Right renal cortex interstitium (tissue), 3 donors: ENCODE results near the gene STAB1. TPM values are rescaled to one million over a fixed set of nuclear protein-coding genes. Genes with fewer than 3 reads are reported as not detected.
"Not testable (repeated sequence)": the region's sequence is repeated elsewhere in the genome, so short reads cannot be mapped to it uniquely, and the experiment has no call there.

ENCODE experiments used
- DNase-seq, 3 donors: peaks; one replicate each; pipeline ENCODE4 v3.0.0-alpha.2; 2013; ENCODE audit warnings: low read depth in 3 of 3, low spot score in 2 of 3
- polyA plus RNA-seq, 3 donors: library from polyadenylated mRNA; unstranded; fragments of 120-200 nt; gene quantifications; one replicate each; pipeline ENCODE4 v1.2.1, GENCODE V29; 2013; ENCODE audit not compliant: insufficient read length in 3 of 3

The STAB1 gene
- polyA plus RNA-seq, 3 donors = 30.5 to 34.8 (median 34.8) TPM

DNA sequence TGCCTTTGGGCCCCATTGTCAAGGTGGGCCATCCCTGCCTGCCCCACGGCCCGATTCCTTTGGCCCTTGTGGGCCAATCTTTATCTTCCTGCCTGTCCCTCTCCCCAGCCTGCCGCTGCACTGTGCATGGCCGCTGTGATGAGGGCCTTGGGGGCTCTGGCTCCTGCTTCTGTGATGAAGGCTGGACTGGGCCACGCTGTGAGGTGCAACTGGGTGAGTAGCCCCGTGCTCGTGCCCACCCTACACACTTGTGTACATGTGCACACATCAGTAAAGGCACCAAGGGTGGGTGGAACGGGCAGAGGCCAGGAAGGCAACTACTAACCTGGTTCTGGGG, 26.3 kb downstream of the STAB1 start:
- no peak for DNase-seq

DNA sequence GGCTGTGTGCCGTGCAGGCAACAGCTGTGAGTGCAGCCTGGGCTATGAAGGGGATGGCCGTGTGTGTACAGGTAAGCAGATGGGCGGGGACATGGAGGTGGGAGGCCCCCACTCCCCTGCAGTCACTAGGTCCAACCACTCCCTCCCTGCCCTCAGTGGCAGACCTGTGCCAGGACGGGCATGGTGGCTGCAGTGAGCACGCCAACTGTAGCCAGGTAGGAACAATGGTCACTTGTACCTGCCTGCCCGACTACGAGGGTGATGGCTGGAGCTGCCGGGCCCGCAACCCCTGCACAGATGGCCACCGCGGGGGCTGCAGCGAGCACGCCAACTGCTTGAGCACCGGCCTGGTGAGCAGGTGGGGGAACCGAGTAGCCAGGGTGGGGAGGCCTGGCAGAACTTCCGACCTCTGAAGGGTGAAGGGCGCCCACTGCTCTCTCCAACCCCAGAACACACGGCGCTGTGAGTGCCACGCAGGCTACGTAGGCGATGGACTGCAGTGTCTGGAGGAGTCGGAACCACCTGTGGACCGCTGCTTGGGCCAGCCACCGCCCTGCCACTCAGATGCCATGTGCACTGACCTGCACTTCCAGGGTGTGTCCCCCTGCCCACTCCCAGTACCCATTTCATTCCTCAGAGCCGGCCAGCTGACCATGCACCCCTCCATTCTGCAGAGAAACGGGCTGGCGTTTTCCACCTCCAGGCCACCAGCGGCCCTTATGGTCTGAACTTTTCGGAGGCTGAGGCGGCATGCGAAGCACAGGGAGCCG, 26.9 kb downstream of the STAB1 start:
- DNase-seq = no peak

DNA sequence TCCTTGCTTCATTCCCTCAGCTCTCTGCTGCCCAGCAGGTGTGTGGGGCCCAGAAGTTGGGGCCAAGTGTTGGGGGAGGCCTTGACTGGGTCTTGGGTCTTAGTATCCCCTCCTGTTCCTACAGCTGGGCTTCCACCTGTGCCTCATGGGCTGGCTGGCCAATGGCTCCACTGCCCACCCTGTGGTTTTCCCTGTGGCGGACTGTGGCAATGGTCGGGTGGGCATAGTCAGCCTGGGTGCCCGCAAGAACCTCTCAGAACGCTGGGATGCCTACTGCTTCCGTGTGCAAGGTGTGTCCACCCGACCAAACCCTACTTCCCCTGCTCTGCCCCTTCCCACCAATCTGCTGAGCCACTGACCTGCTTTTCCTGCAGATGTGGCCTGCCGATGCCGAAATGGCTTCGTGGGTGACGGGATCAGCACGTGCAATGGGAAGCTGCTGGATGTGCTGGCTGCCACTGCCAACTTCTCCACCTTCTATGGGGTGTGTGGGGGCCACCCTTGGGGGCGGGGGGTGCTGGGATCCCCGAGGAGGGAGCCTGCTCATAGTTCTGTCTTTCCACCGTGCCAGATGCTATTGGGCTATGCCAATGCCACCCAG, 27.6 kb downstream of the STAB1 start:
- DNase-seq = no peak

DNA sequence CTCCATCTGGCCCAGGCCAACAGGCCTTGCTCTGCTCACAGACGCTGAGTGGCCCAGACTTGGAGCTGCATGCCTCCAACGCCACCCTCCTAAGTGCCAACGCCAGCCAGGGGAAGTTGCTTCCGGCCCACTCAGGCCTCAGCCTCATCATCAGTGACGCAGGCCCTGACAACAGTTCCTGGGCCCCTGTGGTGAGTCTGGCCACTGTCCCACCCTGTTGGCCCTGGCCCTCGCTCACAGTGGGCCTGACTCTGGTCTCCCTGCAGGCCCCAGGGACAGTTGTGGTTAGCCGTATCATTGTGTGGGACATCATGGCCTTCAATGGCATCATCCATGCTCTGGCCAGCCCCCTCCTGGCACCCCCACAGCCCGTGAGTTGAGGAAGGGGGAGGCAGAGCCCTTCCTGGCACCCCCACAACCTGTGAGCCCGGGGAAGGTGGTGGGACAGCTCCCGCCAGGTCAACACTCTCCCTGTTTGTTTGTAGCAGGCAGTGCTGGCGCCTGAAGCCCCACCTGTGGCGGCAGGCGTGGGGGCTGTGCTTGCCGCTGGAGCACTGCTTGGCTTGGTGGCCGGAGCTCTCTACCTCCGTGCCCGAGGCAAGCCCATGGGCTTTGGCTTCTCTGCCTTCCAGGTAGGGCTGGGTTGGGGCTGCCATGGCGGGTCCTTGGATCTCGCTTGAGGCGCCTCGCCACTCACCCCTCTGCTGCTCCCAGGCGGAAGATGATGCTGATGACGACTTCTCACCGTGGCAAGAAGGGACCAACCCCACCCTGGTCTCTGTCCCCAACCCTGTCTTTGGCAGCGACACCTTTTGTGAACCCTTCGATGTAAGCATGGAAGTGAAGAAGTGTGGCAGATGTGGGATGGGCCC, 28.5 kb downstream of the STAB1 start:
- DNase-seq = no peak

DNA sequence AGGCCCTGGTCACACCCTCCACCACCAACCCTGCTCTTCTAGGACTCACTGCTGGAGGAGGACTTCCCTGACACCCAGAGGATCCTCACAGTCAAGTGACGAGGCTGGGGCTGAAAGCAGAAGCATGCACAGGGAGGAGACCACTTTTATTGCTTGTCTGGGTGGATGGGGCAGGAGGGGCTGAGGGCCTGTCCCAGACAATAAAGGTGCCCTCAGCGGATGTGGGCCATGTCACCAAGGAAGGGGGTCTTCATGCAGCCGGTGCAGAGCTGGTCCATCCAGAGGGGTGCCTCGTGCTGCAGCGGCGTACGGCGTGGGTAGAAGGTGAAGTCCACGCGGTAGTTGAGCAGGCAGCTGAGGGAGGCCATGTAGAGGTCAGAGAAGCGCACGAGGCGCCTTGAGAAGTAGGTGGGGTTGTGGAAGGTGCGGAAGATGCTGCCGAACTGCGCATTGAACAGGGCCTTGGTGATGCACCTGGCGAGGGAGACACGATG, 29.2 kb downstream of the STAB1 start:
- DNase-seq = no peak

DNA sequence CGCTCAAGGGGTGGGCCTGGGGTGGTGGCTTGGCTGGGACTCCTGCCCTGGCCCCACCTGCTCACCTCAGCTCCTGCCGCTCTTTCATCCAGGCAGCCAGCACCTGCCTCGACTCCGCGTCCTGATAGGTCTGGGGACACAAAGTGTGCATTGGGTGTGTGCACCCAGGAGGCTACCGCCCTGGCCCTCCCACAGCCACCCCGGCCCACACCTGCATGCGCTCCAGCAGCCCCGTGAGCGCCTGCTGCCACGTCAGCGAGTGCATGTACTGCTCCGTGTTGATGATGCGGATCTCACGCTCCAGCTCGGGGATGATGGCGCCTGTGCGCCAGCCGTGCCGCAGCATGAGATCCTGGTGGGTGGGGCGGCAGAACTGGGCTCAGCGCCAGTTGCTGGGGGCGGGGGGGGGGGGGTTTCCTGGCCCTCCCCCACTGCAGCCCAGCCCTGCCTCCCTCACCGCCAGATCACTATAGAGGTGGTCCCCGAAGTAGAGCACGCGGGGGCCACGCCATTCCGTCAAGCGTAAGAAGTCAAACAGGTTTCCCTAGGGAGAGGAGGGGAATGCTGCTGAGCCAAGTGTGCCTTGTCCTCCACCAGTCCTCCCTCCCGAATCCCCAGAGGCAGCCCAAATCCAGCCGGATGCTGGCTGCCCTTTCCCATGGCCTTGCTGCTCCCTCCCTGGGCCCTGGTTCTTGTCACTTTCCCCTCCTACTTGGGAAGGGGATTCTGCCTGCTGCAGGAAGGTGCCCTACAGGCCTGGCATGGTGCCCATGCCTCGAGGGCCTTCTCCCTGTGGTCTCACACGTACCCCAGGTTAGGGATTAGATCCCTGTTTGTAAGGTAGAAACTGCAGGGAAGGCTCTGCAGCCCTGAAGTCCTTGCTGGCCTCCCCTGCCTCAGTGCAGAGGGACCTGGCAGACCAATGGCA, 29.9 kb downstream of the STAB1 start:
- no peak for DNase-seq

- DNase-seq = no peak
These were observed 30.8 kb downstream of the STAB1 start for GRCh38 chr3:52525680-52526561.

- DNase-seq = not testable (repeated sequence)
These were observed 31.5 kb downstream of the STAB1 start for GRCh38 chr3:52526671-52527038.

DNA sequence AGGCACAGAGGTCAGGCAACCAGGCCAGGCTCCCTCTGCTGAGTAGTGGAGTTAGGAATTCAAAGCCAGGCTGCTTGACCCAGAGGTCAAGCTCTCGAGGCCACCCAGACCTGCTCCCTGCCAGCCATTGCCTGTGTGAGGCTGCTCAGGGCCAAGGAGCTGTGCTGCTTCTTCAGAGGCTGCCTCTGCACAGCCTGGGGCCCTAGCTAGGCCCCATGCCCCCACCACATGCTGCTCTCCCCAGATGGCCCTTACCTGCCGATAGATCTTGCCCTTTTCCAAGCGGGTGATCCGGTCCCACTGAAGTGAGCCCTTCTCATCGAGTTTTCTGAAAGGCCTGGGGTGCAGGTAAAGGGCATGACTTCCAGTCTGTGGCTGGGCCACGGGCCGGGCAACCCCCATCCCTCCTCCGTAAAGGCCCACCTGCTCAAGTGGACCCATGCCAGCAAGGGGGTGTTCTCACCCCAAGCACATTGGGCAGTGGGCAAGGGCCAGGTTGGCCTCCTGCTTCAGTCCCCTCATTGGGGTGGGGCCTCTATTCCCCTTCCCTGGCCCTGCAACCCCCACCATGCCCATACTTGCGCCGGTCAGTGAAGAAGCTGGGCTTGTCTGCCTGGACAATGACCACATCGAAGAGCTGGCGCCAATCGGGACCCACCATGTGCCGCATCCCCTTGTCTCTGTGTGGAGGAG, 32.0 kb downstream of the STAB1 start:
- DNase-seq = no peak

DNA sequence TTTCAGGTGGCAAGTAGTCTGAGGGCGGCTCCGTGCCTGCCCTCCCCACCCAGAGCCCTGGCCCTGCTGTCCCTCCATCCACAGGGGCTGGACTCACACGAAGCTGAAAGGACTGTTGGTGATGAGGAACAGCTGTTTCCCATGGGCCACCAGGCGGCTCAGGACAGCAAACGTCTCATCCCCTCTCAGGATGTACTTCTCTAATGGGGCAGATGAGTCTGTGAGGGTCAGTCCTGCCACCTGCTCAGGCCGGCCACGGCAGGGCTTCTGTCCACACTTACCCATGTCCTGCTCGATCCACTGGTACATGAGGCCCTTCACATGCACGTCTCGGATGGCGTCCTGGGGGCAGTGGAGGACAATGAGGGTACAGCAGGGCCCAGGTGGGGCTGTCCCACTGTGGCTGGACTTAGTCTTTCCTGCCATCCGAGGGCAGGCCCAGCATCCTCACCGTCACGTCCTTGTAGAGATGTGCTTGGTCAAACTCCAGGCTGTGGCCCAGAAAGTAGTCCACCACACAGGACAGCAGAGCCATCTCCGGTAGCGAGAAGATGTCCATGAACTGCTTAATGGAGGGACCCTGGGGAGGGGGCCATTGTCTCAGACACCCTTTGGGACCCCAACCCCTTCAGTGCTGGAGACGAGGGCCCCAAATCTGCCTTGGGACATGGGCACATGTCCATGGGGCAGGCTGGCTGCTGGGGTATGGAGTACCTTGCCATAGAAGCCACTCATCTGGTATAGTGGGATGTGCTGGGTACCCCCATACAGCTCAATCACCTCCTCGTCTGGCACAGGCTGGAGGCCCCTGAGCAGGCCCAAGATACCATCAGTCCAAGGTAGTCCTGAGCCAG, 32.8 kb downstream of the STAB1 start:
- DNase-seq = no peak

DNA sequence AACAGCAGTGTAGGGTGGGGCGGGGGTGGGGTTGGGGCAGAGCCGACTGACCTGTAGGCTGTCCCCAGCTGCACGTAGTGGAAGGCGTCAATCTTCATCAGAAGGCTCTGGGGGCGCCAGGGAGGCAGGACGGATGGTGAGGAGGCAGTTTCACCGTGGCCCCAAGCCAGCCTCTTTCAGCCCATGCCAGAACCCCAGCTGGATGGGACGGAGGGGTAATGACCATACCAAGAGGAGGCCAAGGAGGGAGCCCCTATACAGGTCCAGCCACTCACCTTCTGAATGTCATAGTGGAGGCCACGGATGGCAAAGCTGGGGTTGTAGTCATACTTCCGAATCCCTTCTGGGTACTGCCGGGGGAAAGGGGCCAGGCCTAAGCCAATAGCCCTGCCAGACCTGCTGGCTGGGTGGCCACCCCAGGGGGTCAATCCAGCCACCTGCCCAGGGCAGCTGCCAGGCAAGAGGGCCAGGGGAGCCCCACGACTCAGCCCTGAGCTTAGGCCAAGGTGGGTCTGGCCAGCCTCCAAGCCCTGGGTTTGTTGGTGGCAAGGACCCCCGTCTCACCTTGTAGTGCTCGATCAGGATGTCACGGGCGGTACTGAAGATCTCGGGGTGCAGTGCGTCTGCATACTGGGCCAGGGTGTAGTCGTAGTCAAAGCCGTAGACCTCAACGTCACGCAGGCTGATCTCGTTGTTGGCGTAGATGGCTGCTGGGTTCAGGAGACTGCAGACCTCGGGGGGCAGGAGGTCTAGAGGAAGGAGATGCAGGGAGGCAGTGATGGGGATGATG, 33.6 kb downstream of the STAB1 start:
- no peak for DNase-seq

DNA sequence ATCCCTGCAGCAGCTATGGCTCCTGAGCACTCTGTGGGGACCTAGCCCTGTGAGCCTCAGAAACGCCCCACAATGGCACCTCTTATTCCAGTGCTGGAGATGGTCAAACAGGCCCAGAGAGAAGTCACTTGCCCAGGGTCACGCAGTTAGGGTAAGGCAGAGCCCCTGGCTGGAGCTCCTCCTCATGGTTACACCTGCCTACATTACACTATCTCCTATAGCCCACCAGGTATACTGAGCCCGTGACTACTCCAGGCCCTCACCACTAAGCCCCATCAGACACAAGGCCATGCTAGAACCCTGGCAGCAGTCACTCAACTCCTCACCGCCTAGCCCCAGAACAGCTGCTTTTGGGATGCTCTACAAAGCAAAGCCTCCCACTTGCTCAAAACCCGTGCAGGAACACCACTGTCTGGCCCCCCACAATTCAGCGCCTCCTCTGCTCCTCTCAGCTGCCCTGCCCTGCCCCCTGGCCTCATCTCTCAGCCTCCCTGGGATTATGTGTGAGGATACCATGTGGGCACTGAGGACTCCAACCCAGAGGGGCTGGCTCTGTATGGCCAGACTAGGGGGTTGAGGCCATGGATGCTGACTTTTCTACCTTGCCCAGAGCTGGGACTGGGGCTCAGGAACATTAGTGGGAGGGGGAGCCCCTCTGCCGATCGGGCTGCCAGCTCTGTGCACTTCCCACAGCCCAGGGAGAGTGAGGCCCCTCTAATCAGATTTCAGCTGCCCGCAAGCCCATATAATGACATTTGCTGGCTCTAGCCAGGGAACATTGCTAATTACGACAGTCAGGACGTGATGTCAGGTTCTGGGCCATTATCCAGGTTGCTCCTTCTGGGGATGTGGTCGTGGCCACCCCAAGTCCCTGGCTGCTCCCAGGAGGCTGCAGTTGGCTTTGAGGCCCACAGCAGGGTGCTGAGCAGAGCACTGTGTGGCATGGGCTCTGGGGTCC, 34.5 kb downstream of the STAB1 start:
- no peak for DNase-seq

DNA sequence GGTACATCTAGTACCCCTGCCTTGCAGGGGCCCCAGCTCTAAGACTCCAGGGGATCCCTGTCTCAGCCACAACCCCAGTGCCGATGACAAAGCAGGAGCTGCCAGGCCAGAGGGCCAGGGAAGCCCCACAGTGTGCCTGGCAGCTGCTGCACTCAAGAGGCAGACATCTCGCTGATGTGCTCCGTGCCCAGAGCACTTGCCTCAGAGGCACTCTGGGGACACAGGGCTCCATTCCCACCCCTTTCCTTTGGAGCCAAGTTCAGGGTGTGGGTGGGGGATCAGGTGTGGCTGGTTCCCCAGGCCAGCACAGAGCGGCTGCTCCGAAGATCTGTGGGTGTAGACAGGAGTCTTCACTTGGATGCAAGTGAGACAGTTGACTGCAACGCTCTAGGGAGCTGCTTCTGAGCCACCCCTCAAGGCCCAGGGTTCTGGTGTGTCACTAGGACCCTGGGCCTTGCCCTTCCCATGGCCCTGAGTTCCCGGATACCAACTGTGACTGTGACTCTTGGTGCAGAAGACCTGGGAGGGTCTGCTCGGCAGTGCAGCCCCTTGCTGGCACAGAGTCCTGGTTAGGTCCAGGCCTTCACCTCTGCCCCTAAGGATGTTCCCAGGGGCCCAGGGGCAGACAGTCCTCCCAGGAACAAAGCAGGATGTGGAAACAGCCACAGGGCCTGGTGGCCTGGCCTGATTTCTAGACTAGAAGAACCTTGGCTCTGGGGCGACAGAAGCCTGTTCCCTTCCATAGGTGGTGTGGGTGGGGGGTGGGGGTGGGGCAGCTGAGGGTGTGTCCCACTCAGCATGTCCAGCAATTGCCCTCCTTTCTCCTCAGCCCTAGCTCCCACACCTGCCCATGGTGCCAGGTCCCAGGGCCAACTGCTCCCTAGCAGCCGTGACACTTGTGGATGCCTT, 36.0 kb downstream of the STAB1 start:
- DNase-seq = no peak

DNA sequence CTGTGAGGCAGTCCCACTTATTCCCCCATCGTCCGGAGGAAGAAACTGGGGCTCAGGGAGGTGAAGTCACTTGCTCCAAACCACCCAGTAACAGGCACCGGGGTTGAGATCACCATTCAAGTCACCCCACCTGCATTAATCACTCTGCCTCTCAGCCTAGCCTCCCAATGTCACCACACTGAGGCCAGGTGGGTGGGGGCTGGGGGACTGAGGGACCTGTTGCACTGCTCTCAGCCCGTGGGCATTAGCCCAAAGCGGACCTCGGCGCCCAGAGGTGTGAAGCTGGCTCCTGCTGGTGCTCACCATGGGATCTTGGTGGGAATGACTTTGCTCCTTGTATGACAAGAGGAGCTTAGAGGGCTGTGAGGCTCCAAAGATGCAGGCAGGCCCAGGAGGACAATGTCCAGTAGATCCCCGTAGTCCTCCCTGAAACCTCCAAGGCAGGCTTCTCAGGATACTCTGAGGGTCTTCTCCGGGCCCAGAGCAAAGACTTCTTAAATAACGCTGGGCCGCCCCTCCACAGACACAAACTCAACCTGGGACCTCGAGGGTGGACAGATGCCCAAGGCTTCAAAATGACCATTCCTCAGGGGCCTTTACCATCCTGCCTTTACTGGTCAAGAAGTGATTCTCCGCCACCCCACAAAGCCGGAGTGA, 36.9 kb downstream of the STAB1 start:
- no peak for DNase-seq

- DNase-seq = no peak
These were observed 37.3 kb downstream of the STAB1 start for GRCh38 chr3:52532517-52532837.
